NCI-H1092 (cell line): ENCODE measurements around the gene HRAS.
"Not testable (repeated sequence)": the region's sequence is repeated elsewhere in the genome, so short reads cannot be mapped to it uniquely, and the experiment has no call there.

Source experiments
- DNase-seq: peaks from one replicate; lab custom pipeline; 2025; lab: John Stamatoyannopoulos, UW

Gene HRAS

GRCh38 chr11:535519-536454 is at the start of gene HRAS:
Gene HRAS (minus strand): TSS chr11:535576.
- DNase-seq = peak; percentile 91

GRCh38 chr11:584287-584686 is 48.9 kb upstream of the HRAS start:
- DNase-seq = no peak

- DNase-seq = no peak
These were observed 46.4 kb upstream of the HRAS start for GRCh38 chr11:581752-582151.

GRCh38 chr11:581342-581741 is 46.0 kb upstream of the HRAS start:
- DNase-seq = no peak

GRCh38 chr11:579830-580601 is 44.6 kb upstream of the HRAS start:
- DNase-seq = no peak

GRCh38 chr11:578276-579035 is 43.1 kb upstream of the HRAS start:
- DNase-seq = no peak

- DNase-seq = no peak
These were observed 42.2 kb upstream of the HRAS start for GRCh38 chr11:577611-577894.

GRCh38 chr11:576811-577610 is 41.6 kb upstream of the HRAS start:
- DNase-seq = no peak

- DNase-seq = peak; percentile 89
These were observed 40.8 kb upstream of the HRAS start, which contains the start of gene PHRF1 for GRCh38 chr11:575996-576768. Gene PHRF1 (plus strand): TSS chr11:576470. CDS start chr11:581513, 5,043 bp downstream.

GRCh38 chr11:575313-575995 is 40.1 kb upstream of the HRAS start:
- DNase-seq = peak; percentile 73

- DNase-seq = no peak
These were observed 39.4 kb upstream of the HRAS start for GRCh38 chr11:574632-575312.

- DNase-seq = not testable (repeated sequence)
These were observed 38.7 kb upstream of the HRAS start for GRCh38 chr11:574031-574570.

GRCh38 chr11:573146-573759 is 37.9 kb upstream of the HRAS start:
- DNase-seq = no peak

GRCh38 chr11:571802-572185 is 36.4 kb upstream of the HRAS start:
- no peak for DNase-seq

GRCh38 chr11:569158-569885 is 33.9 kb upstream of the HRAS start:
- no peak for DNase-seq

GRCh38 chr11:568306-569157 is 33.2 kb upstream of the HRAS start:
- peak; percentile 91 for DNase-seq

- no peak for DNase-seq
These were observed 32.4 kb upstream of the HRAS start for GRCh38 chr11:567629-568292.
